ENCODE results near the gene CEP112.

GRCh38 chr17:65820811-65821210, 371.1 kb downstream of the CEP112 start:
- TF ChIP-seq CTCF (IDR thresholded peaks at IDR 0.05) (no peak), POLR2A (IDR thresholded peaks at IDR 0.05) (no peak)
